Measurements from ENCODE around the gene SERINC1. TPM values are rescaled to one million over a fixed set of nuclear protein-coding genes. Genes with fewer than 3 reads are reported as not detected.

SERINC1 gene
- total RNA-seq, 1 experiment from 2014 or later, result 82.9 TPM

DNA sequence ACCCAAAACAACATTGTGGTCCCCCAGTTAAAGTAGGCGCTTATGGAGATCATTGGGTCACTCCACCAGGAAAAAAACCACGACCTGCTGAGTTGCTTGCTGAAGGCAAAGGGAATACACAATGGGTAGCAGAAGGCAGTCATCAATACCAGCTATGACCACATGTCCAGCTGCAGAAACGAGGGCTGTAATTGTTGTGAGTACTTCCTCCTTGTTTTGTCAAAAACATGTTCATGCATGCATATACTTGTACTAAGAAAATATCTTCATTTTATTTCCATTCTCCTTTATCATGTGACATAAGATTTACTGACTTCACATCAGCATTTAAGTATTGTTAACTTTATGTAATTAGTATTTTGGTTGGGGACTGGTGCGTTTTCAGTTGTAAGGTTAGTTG lies 16.9 kb downstream of the SERINC1 start:
- intact Hi-C loops (cut with micrococcal nuclease; ENCODE audit: unreplicated experiment), result no loop called here
- H3K27me3 ChIP-seq (replicated peaks; ENCODE audit: insufficient read depth, low read depth, low read length, poor library complexity), result no peaks in the 10 kb centered on the region
- H3K4me3 ChIP-seq (ENCODE audit: low read depth, low read length, poor library complexity, severe bottlenecking), result no peak overlapping the region
- ChIA-PET POLR2A (ENCODE audit: low non-redundant PET) (no interaction called here), CTCF (no interaction called here)
- peaks cover 62% of the 10 kb centered on the region for H3K36me3 ChIP-seq (ENCODE audit: insufficient read depth, low read length, poor library complexity, severe bottlenecking)
- BruUV-seq (replicated peaks), result no TSS peak
- H3K9me3 ChIP-seq (ENCODE audit: low read depth, low read length, poor library complexity, severe bottlenecking), result no peaks in the 10 kb centered on the region
- H3K27ac ChIP-seq (ENCODE audit: low read depth, low read length, poor library complexity, severe bottlenecking), result no peak overlapping the region
- no peak for DNase-seq (ENCODE audit: low spot score)
- peaks cover 4% of the 10 kb centered on the region for H3K4me1 ChIP-seq (ENCODE audit: insufficient read depth, low read length, poor library complexity, severe bottlenecking)
- TF ChIP-seq, protein P1, sequence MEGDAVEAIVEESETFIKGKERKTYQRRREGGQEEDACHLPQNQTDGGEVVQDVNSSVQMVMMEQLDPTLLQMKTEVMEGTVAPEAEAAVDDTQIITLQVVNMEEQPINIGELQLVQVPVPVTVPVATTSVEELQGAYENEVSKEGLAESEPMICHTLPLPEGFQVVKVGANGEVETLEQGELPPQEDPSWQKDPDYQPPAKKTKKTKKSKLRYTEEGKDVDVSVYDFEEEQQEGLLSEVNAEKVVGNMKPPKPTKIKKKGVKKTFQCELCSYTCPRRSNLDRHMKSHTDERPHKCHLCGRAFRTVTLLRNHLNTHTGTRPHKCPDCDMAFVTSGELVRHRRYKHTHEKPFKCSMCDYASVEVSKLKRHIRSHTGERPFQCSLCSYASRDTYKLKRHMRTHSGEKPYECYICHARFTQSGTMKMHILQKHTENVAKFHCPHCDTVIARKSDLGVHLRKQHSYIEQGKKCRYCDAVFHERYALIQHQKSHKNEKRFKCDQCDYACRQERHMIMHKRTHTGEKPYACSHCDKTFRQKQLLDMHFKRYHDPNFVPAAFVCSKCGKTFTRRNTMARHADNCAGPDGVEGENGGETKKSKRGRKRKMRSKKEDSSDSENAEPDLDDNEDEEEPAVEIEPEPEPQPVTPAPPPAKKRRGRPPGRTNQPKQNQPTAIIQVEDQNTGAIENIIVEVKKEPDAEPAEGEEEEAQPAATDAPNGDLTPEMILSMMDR (conservative IDR thresholded peaks at IDR 0.05; ENCODE audit: low read depth, low read length), result no peak
- TF ChIP-seq EZH2 (IDR thresholded peaks at IDR 0.05; ENCODE audit: borderline replicate concordance, low read depth, low read length, poor library complexity, severe bottlenecking), result no peak

GRCh38 chr6:122452509-122452908 lies 19.1 kb downstream of the SERINC1 start:
- no TSS peak for BruUV-seq (replicated peaks)
- H3K9me3 ChIP-seq (ENCODE audit: low read depth, low read length, poor library complexity, severe bottlenecking), result no peaks in the 10 kb centered on the region
- no peak for DNase-seq (ENCODE audit: low spot score)
- no peak overlapping the region for H3K27ac ChIP-seq (ENCODE audit: low read depth, low read length, poor library complexity, severe bottlenecking)
- intact Hi-C loops (cut with micrococcal nuclease; ENCODE audit: unreplicated experiment), result no loop called here
- POLR2A ChIA-PET (ENCODE audit: low non-redundant PET), result no interaction called here
- no peaks in the 10 kb centered on the region for H3K27me3 ChIP-seq (replicated peaks; ENCODE audit: insufficient read depth, low read depth, low read length, poor library complexity)
- TF ChIP-seq, protein P1 (conservative IDR thresholded peaks at IDR 0.05; ENCODE audit: low read depth, low read length), result no peak
- TF ChIP-seq EZH2 (IDR thresholded peaks at IDR 0.05; ENCODE audit: borderline replicate concordance, low read depth, low read length, poor library complexity, severe bottlenecking), result no peak
- CTCF ChIA-PET, result no interaction called here
- no peak overlapping the region for H3K4me3 ChIP-seq (ENCODE audit: low read depth, low read length, poor library complexity, severe bottlenecking)
- no peaks in the 10 kb centered on the region for H3K4me1 ChIP-seq (ENCODE audit: insufficient read depth, low read length, poor library complexity, severe bottlenecking)
- peaks cover 78% of the 10 kb centered on the region for H3K36me3 ChIP-seq (ENCODE audit: insufficient read depth, low read length, poor library complexity, severe bottlenecking)

DNA sequence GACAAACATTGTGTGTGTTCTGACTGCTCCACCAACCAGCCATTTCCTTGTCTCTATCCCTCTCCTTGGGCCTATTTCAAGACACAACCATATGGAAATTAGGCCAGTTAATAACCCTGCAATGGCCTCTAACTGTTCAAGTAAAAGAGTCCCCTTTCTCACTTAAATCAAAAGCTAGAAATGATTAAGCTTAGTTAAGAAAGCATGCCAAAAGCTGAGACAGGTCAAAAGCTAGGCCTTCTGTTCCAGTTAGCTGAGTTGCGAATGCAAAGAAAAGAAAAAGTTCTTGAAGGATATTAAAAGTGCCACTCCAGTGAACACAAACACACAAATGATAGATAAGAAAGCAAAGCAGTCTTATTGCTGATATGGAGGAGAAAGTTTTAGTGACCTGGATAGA lies 22.5 kb downstream of the SERINC1 start:
- BruUV-seq (replicated peaks), result no TSS peak
- Histone ChIP-seq H3K9me3 (ENCODE audit: low read depth, low read length, poor library complexity, severe bottlenecking) (no peaks in the 10 kb centered on the region), H3K27me3 (replicated peaks; ENCODE audit: insufficient read depth, low read depth, low read length, poor library complexity) (no peaks in the 10 kb centered on the region), H3K36me3 (ENCODE audit: insufficient read depth, low read length, poor library complexity, severe bottlenecking) (peaks cover 85% of the 10 kb centered on the region), H3K4me1 (ENCODE audit: insufficient read depth, low read length, poor library complexity, severe bottlenecking) (no peaks in the 10 kb centered on the region), H3K27ac (ENCODE audit: low read depth, low read length, poor library complexity, severe bottlenecking) (no peak overlapping the region), H3K4me3 (ENCODE audit: low read depth, low read length, poor library complexity, severe bottlenecking) (no peak overlapping the region)
- no peak for DNase-seq (ENCODE audit: low spot score)
- TF ChIP-seq EZH2 (IDR thresholded peaks at IDR 0.05; ENCODE audit: borderline replicate concordance, low read depth, low read length, poor library complexity, severe bottlenecking), result no peak
- TF ChIP-seq, protein P1 (conservative IDR thresholded peaks at IDR 0.05; ENCODE audit: low read depth, low read length), result no peak
- intact Hi-C loops (cut with micrococcal nuclease; ENCODE audit: unreplicated experiment), result no loop called here
- ChIA-PET POLR2A (ENCODE audit: low non-redundant PET) (no interaction called here), CTCF (interaction anchor here (0.9 kb wide), 1 partner anchor 31 kb away, joined by 3 read pairs; no protein-coding TSS in a partner anchor)
